WTC11 (cell line): Measurements from ENCODE around the gene CNDP2. TPM values are rescaled to one million over a fixed set of nuclear protein-coding genes. Genes with fewer than 3 reads are reported as not detected.

ENCODE experiments used
- ATAC-seq: fragments of 200-7000 bp; cut with Tn5 transposase; 2 replicates; pipeline ENCODE4 v1.10.0; 2021; ENCODE audit warnings: mild to moderate bottlenecking, moderate library complexity
- CTCF ChIA-PET: fragments of 300-600 bp; sonication (Branson Sonifier 250); formaldehyde crosslinking; loops from one replicate; lab custom pipeline; 2021; ENCODE audit warnings: antibody characterized with exemption; lab: Charles Lee
- POLR2A ChIA-PET: fragments of 350-600 bp; sonication (Branson Sonifier 250); formaldehyde crosslinking; loops from one replicate; lab custom pipeline; 2021; ENCODE audit warnings: antibody characterized with exemption; lab: Charles Lee
- DNase-seq: peaks from one replicate; pipeline ENCODE4 v3.0.0; 2021; ENCODE audit warnings: low spot score
- H3K27ac Mint-ChIP-seq: 2 replicates; pipeline ENCODE4 v1.8.0; 2021; ENCODE audit warnings: mixed read lengths
- H3K27me3 Mint-ChIP-seq: 2 replicates; pipeline ENCODE4 v1.8.0; 2021; ENCODE audit warnings: low read depth, mild to moderate bottlenecking, moderate library complexity, mixed read lengths
- H3K36me3 Mint-ChIP-seq: 2 replicates; pipeline ENCODE4 v1.8.0; 2021; ENCODE audit warnings: mixed read lengths
- H3K4me1 Mint-ChIP-seq: 2 replicates; pipeline ENCODE4 v1.8.0; 2022; ENCODE audit warnings: mixed read lengths
- H3K4me3 Mint-ChIP-seq: 2 replicates; pipeline ENCODE4 v1.8.0; 2021; ENCODE audit warnings: mild to moderate bottlenecking, moderate library complexity, mixed read lengths
- H3K9me3 Mint-ChIP-seq: 2 replicates; pipeline ENCODE4 v1.8.0; 2021; ENCODE audit warnings: mixed read lengths
- ATF2 ChIP-seq: sonication (generic); formaldehyde crosslinking; IDR thresholded peaks from 2 replicates; pipeline ENCODE4 v1.8.1; 2022; ENCODE audit warnings: low read depth, missing genetic modification reagents, borderline replicate concordance
- ATF6 ChIP-seq: sonication (generic); formaldehyde crosslinking; IDR thresholded peaks from 2 replicates; pipeline ENCODE4 v1.8.1; 2023; ENCODE audit warnings: mild to moderate bottlenecking, missing genetic modification reagents
- CBFB ChIP-seq: sonication (generic); formaldehyde crosslinking; IDR thresholded peaks from 2 replicates; pipeline ENCODE4 v1.8.1; 2022; ENCODE audit warnings: mild to moderate bottlenecking, low read depth, missing genetic modification reagents
- CREB1 ChIP-seq: sonication (generic); formaldehyde crosslinking; IDR thresholded peaks from 2 replicates; pipeline ENCODE4 v1.8.0; 2023; ENCODE audit warnings: mild to moderate bottlenecking, missing genetic modification reagents
- CTCF ChIP-seq: fragments of 200-600 bp; IDR thresholded peaks from 2 replicates; pipeline ENCODE4 v1.8.0; 2022; ENCODE audit warnings: antibody characterized with exemption
- ETV6 ChIP-seq: sonication (generic); formaldehyde crosslinking; IDR thresholded peaks from 2 replicates; pipeline ENCODE4 v1.8.1; 2022; ENCODE audit warnings: mild to moderate bottlenecking, missing genetic modification reagents
- GABPB1 ChIP-seq: sonication (generic); formaldehyde crosslinking; IDR thresholded peaks from 2 replicates; pipeline ENCODE4 v1.8.1; 2023; ENCODE audit warnings: mild to moderate bottlenecking, missing genetic modification reagents
- HMGXB4 ChIP-seq: sonication (generic); formaldehyde crosslinking; IDR thresholded peaks from 2 replicates; pipeline ENCODE4 v1.8.1; 2023; ENCODE audit warnings: mild to moderate bottlenecking, moderate library complexity, missing genetic modification reagents
- JUN ChIP-seq: sonication (generic); formaldehyde crosslinking; IDR thresholded peaks from 2 replicates; pipeline ENCODE4 v1.8.0; 2023; ENCODE audit warnings: mild to moderate bottlenecking, missing genetic modification reagents
- MLX ChIP-seq: sonication (generic); formaldehyde crosslinking; IDR thresholded peaks from 2 replicates; pipeline ENCODE4 v1.8.1; 2023; ENCODE audit warnings: mild to moderate bottlenecking, missing genetic modification reagents, moderate library complexity
- NFYB ChIP-seq: sonication (generic); formaldehyde crosslinking; conservative IDR thresholded peaks from 2 replicates; pipeline ENCODE4 v1.8.0; 2022; ENCODE audit warnings: low read depth, missing genetic modification reagents
- NR3C1 ChIP-seq: sonication (generic); formaldehyde crosslinking; conservative IDR thresholded peaks from 2 replicates; pipeline ENCODE4 v1.8.1; 2023; ENCODE audit warnings: low read depth, mild to moderate bottlenecking, missing genetic modification reagents
- SOX15 ChIP-seq: fragments of 250-450 bp; sonication (Bioruptor Pico); IDR thresholded peaks from 2 replicates; pipeline ENCODE4 v1.9.0; 2021; ENCODE audit warnings: mild to moderate bottlenecking
- TEAD1 ChIP-seq: sonication (generic); formaldehyde crosslinking; IDR thresholded peaks from 2 replicates; pipeline ENCODE4 v1.8.0; 2022; ENCODE audit warnings: mild to moderate bottlenecking, missing genetic modification reagents
- TP53 ChIP-seq: sonication (generic); formaldehyde crosslinking; IDR thresholded peaks from 2 replicates; pipeline ENCODE4 v1.8.1; 2023; ENCODE audit warnings: mild to moderate bottlenecking, missing genetic modification reagents
- ZBTB21 ChIP-seq: sonication (generic); formaldehyde crosslinking; IDR thresholded peaks from 2 replicates; pipeline ENCODE4 v1.8.1; 2023; ENCODE audit warnings: mild to moderate bottlenecking, missing genetic modification reagents, borderline replicate concordance
- ZNF138 ChIP-seq: sonication (generic); formaldehyde crosslinking; conservative IDR thresholded peaks from 2 replicates; pipeline ENCODE4 v1.8.1; 2022; ENCODE audit warnings: mild to moderate bottlenecking, moderate library complexity, missing genetic modification reagents
- ZNF232 ChIP-seq: sonication (generic); formaldehyde crosslinking; IDR thresholded peaks from 2 replicates; pipeline ENCODE4 v1.8.0; 2022; ENCODE audit warnings: mild to moderate bottlenecking, missing genetic modification reagents
- ZNF396 ChIP-seq: fragments of 250-450 bp; sonication (Bioruptor Pico); IDR thresholded peaks from 2 replicates; pipeline ENCODE4 v1.8.0; 2021; ENCODE audit warnings: mild to moderate bottlenecking, moderate library complexity, borderline replicate concordance
- ZNF425 ChIP-seq: fragments of 250-450 bp; sonication (Bioruptor Pico); conservative IDR thresholded peaks from 2 replicates; pipeline ENCODE4 v1.9.0; 2021; ENCODE audit warnings: mild to moderate bottlenecking
- ZNF532 ChIP-seq: fragments of 250-450 bp; sonication (Bioruptor Pico); IDR thresholded peaks from 2 replicates; pipeline ENCODE4 v1.9.0; 2021; ENCODE audit warnings: mild to moderate bottlenecking, borderline replicate concordance
- total RNA-seq: library from RNA; stranded (reverse); gene quantifications from 3 replicates; pipeline ENCODE4 v1.2.3, GENCODE V29; 2021

Gene CNDP2
- total RNA-seq, 1 experiment from 2014 or later: 248 TPM

- H3K27ac Mint-ChIP-seq: no peak overlapping the region
- ChIA-PET CTCF (no interaction called here), POLR2A (no interaction called here)
- TF ChIP-seq ZBTB21: no peak
- no peak for TF ChIP-seq TP53
- no peak for TF ChIP-seq ZNF396 (CRISPR knock-in tag)
- TF ChIP-seq ZNF232 (CRISPR knock-in tag): no peak
- TF ChIP-seq ATF2 (CRISPR knock-in tag): no peak
- TF ChIP-seq CBFB (CRISPR knock-in tag): no peak
- TF ChIP-seq HMGXB4 (CRISPR knock-in tag): no peak
- TF ChIP-seq ZNF138: no peak
- DNase-seq (no peak), ATAC-seq (no peak)
- peaks cover 28% of the 10 kb centered on the region for H3K36me3 Mint-ChIP-seq
- 0 out of 2 replicates have a peak, but pooled peaks cover 2% of the 10 kb centered on the region for H3K4me1 Mint-ChIP-seq
- peaks cover 25% of the 10 kb centered on the region for H3K9me3 Mint-ChIP-seq
- H3K4me3 Mint-ChIP-seq: no peak overlapping the region
- H3K27me3 Mint-ChIP-seq: no peaks in the 10 kb centered on the region; the same call in 1 of the 2 replicates
Observed at GRCh38 chr18:74525741-74526140, 29.6 kb downstream of the CNDP2 start.

GRCh38 chr18:74526488-74526887 lies 30.3 kb downstream of the CNDP2 start:
- H3K9me3 Mint-ChIP-seq: peaks cover 17% of the 10 kb centered on the region
- ChIA-PET POLR2A (no interaction called here), CTCF (no interaction called here)
- H3K4me1 Mint-ChIP-seq: 0 out of 2 replicates have a peak, but pooled peaks cover 2% of the 10 kb centered on the region
- peaks cover 20% of the 10 kb centered on the region for H3K36me3 Mint-ChIP-seq
- no peak overlapping the region for H3K4me3 Mint-ChIP-seq
- H3K27ac Mint-ChIP-seq: no peak overlapping the region
- no peak for DNase-seq
- H3K27me3 Mint-ChIP-seq: no peaks in the 10 kb centered on the region; the same call in 1 of the 2 replicates
- no peak for ATAC-seq
- TF ChIP-seq JUN (CRISPR knock-in tag) (no peak), MLX (CRISPR knock-in tag) (no peak), NFYB (CRISPR knock-in tag) (no peak), GABPB1 (CRISPR knock-in tag) (no peak), TEAD1 (no peak), CREB1 (CRISPR knock-in tag) (no peak), CTCF (no peak), NR3C1 (CRISPR knock-in tag) (no peak), ZNF532 (CRISPR knock-in tag) (no peak), SOX15 (CRISPR knock-in tag) (no peak), ZNF425 (CRISPR knock-in tag) (no peak), ETV6 (CRISPR knock-in tag) (no peak), CBFB (CRISPR knock-in tag) (no peak), ATF6 (no peak)
